H1 (cell line): ENCODE results near the gene COL20A1. TPM values are rescaled to one million over a fixed set of nuclear protein-coding genes. Genes with fewer than 3 reads are reported as not detected.

Experiments used
- CTCF ChIA-PET: fragments of 300-600 bp; sonication (Branson Sonifier 250); formaldehyde crosslinking; loops from one replicate; lab custom pipeline; 2021; ENCODE audit not compliant: partially characterized antibody; lab: Charles Lee
- POLR2A ChIA-PET: fragments of 300-600 bp; sonication (Branson Sonifier 250); formaldehyde crosslinking; loops from one replicate; lab custom pipeline; 2021; ENCODE audit warnings: inconsistent platforms; ENCODE audit not compliant: partially characterized antibody; lab: Charles Lee
- DNase-seq, 2 experiments: peaks; one replicate each; pipeline versions ENCODE4 v3.0.0 to v3.0.0-alpha.2; 2010 to 2022; ENCODE audit warnings: low spot score in 2 of 2, low read depth in 1 of 2, mixed read lengths in 1 of 2
- FAIRE-seq: peaks from 2 replicates; lab custom pipeline; 2011; peaks lifted over from hg19 to GRCh38; lab: Jason Lieb, UNC
- H2AFZ ChIP-seq: 2 replicates; pipeline ENCODE4 v1.8.1; 2012; ENCODE audit warnings: low read length, inconsistent platforms
- H2AK5ac ChIP-seq: 2 replicates; pipeline ENCODE4 v1.6.1; 2013; ENCODE audit warnings: low read depth, low read length
- H2BK120ac ChIP-seq: replicated peaks from 2 replicates; pipeline ENCODE3; 2013; ENCODE audit warnings: low read depth, low read length, inconsistent platforms
- H2BK12ac ChIP-seq: 2 replicates; pipeline ENCODE4 v1.6.1; 2013; ENCODE audit warnings: low read depth, low read length
- H2BK15ac ChIP-seq: 2 replicates; pipeline ENCODE4 v1.6.1; 2013; ENCODE audit warnings: low read length
- H2BK20ac ChIP-seq: 2 replicates; pipeline ENCODE4 v1.6.1; 2013; ENCODE audit warnings: low read length
- H2BK5ac ChIP-seq: 2 replicates; pipeline ENCODE4 v1.6.1; 2013; ENCODE audit warnings: low read depth, low read length
- H3K14ac ChIP-seq: 2 replicates; pipeline ENCODE4 v1.6.1; 2013; ENCODE audit warnings: inconsistent platforms; ENCODE audit not compliant: insufficient read length
- H3K18ac ChIP-seq: 2 replicates; pipeline ENCODE4 v1.6.1; 2013; ENCODE audit warnings: low read length; ENCODE audit errors: extremely low read depth
- H3K23ac ChIP-seq: 2 replicates; pipeline ENCODE4 v1.6.1; 2013; ENCODE audit warnings: inconsistent platforms; ENCODE audit not compliant: insufficient read length
- H3K23me2 ChIP-seq: 2 replicates; pipeline ENCODE4 v1.6.1; 2013; ENCODE audit warnings: low read depth, low read length
- H3K27ac ChIP-seq: 2 replicates; pipeline ENCODE4 v1.6.1; 2011; ENCODE audit warnings: low read depth, low read length, inconsistent platforms
- H3K27me3 ChIP-seq, 4 experiments: replicated peaks in 1 of 4; 1 replicate in 1 of 4; 2 replicates in 3 of 4; pipeline versions ENCODE4 v1.6.1 to v1.8.1; 2011 to 2013; ENCODE audit warnings: low read length in 3 of 4, mild to moderate bottlenecking in 3 of 4, inconsistent platforms in 2 of 4, mixed read lengths in 2 of 4, moderate library complexity in 1 of 4; ENCODE audit not compliant: control insufficient read depth in 3 of 4, insufficient read depth in 3 of 4; ENCODE audit errors: extremely low read depth in 1 of 4
- H3K36me3 ChIP-seq, 4 experiments: 2 replicates each; pipeline versions ENCODE4 v1.6.1 to v1.8.1; 2011 to 2013; ENCODE audit warnings: mild to moderate bottlenecking in 4 of 4, low read length in 3 of 4, moderate library complexity in 2 of 4, control low read depth in 1 of 4, inconsistent platforms in 1 of 4; ENCODE audit not compliant: insufficient read depth in 4 of 4, control insufficient read depth in 2 of 4
- H3K4ac ChIP-seq: replicated peaks from 2 replicates; pipeline ENCODE3; 2013; ENCODE audit warnings: low read length, low read depth, mixed read lengths, inconsistent platforms; ENCODE audit not compliant: insufficient read length
- H3K4me1 ChIP-seq, 4 experiments: replicated peaks in 1 of 4; 1 replicate in 1 of 4; 2 replicates in 3 of 4; pipeline versions ENCODE4 v1.6.1 to v1.8.1; 2011 to 2013; ENCODE audit warnings: low read length in 3 of 4, inconsistent platforms in 2 of 4, mixed read lengths in 1 of 4; ENCODE audit not compliant: insufficient read depth in 4 of 4, control insufficient read depth in 3 of 4
- H3K4me2 ChIP-seq, 2 experiments: 2 replicates each; pipeline versions ENCODE4 v1.6.1 to v1.8.1; 2011 to 2013; ENCODE audit warnings: low read depth in 2 of 2, low read length in 2 of 2, control low read depth in 1 of 2, inconsistent platforms in 1 of 2, mild to moderate bottlenecking in 1 of 2; ENCODE audit not compliant: insufficient read depth in 1 of 2
- H3K4me3 ChIP-seq, 4 experiments: fragments of 200-600, 300-600 bp in 1 of 4; sonication (generic), shearing (Covaris generic), sonication (Bioruptor Twin) in 1 of 4; 2 replicates each; pipeline versions ENCODE4 v1.5.1 to v1.8.1; 2011 to 2016; ENCODE audit warnings: low read length in 4 of 4, low read depth in 3 of 4, control low read depth in 2 of 4, inconsistent platforms in 2 of 4, mild to moderate bottlenecking in 2 of 4, mixed read lengths in 1 of 4, moderate library complexity in 1 of 4; ENCODE audit not compliant: insufficient read depth in 2 of 4; ENCODE audit errors: extremely low read depth in 1 of 4
- H3K56ac ChIP-seq: replicated peaks from 2 replicates; pipeline ENCODE3; 2013; ENCODE audit warnings: low read depth, mild to moderate bottlenecking, mixed read lengths, low read length, inconsistent platforms; ENCODE audit not compliant: insufficient read length
- H3K79me1 ChIP-seq: 2 replicates; pipeline ENCODE4 v1.6.1; 2013; ENCODE audit warnings: low read depth, low read length, control low read depth
- H3K79me2 ChIP-seq, 2 experiments: 2 replicates each; pipeline versions ENCODE4 v1.6.1 to v1.8.1; 2012 to 2013; ENCODE audit warnings: low read length in 2 of 2, mild to moderate bottlenecking in 2 of 2, inconsistent platforms in 1 of 2; ENCODE audit not compliant: insufficient read depth in 2 of 2, control insufficient read depth in 1 of 2
- H3K9ac ChIP-seq, 4 experiments: replicated peaks in 1 of 4; 1 replicate in 1 of 4; 2 replicates in 3 of 4; pipeline versions ENCODE4 v1.6.1 to v1.8.1; 2011 to 2013; ENCODE audit warnings: low read depth in 3 of 4, low read length in 3 of 4, control low read depth in 2 of 4, mild to moderate bottlenecking in 2 of 4, moderate library complexity in 2 of 4, inconsistent platforms in 1 of 4; ENCODE audit errors: extremely low read depth in 1 of 4
- H3K9me3 ChIP-seq, 2 experiments: 2 replicates each; pipeline versions ENCODE4 v1.6.1 to v1.8.1; 2012 to 2013; ENCODE audit warnings: mild to moderate bottlenecking in 2 of 2, moderate library complexity in 2 of 2, control low read depth in 1 of 2, inconsistent platforms in 1 of 2, low read depth in 1 of 2, low read length in 1 of 2, mixed read lengths in 1 of 2; ENCODE audit not compliant: insufficient read depth in 2 of 2
- H4K20me1 ChIP-seq, 2 experiments: replicated peaks in 1 of 2; 2 replicates each; pipeline versions ENCODE3 to v1.8.1; 2011 to 2013; ENCODE audit warnings: inconsistent platforms in 2 of 2, low read length in 2 of 2, mild to moderate bottlenecking in 1 of 2; ENCODE audit not compliant: insufficient read depth in 2 of 2, control insufficient read depth in 1 of 2
- H4K5ac ChIP-seq: 2 replicates; pipeline ENCODE4 v1.6.1; 2013; ENCODE audit warnings: low read length, low read depth, mixed read lengths, inconsistent platforms; ENCODE audit not compliant: insufficient read length
- H4K8ac ChIP-seq: 2 replicates; pipeline ENCODE4 v1.8.0; 2013; ENCODE audit warnings: mild to moderate bottlenecking, moderate library complexity, low read length, inconsistent platforms; ENCODE audit not compliant: insufficient read depth; ENCODE audit errors: extremely low read depth
- H4K91ac ChIP-seq: replicated peaks from 2 replicates; pipeline ENCODE3; 2013; ENCODE audit warnings: low read length, mixed read lengths, inconsistent platforms; ENCODE audit not compliant: insufficient read length
- BACH1 ChIP-seq: IDR thresholded peaks from 2 replicates; pipeline ENCODE4 v1.6.1; 2012; ENCODE audit warnings: low read length, improper control_type of control experiment
- CBX8 ChIP-seq: fragments of 300-800, 300-1000 bp; sonication (generic); IDR thresholded peaks from 2 replicates; pipeline ENCODE4 v1.7.1; 2016; ENCODE audit warnings: low read depth, low read length, borderline replicate concordance
- EP300 ChIP-seq, 2 experiments: IDR thresholded peaks; 1 replicate in 1 of 2; 2 replicates in 1 of 2; pipeline ENCODE4 v1.6.1; 2011 to 2012; ENCODE audit warnings: low read depth in 2 of 2, low read length in 2 of 2, mild to moderate bottlenecking in 2 of 2, borderline replicate concordance in 1 of 2, inconsistent platforms in 1 of 2, moderate library complexity in 1 of 2
- EZH2 ChIP-seq: fragments of 200-600 bp; sonication (generic); IDR thresholded peaks from 2 replicates; pipeline ENCODE4 v1.7.1; 2012; ENCODE audit warnings: low read depth, mild to moderate bottlenecking, moderate library complexity, low read length, inconsistent platforms; ENCODE audit not compliant: severe bottlenecking
- POLR2AphosphoS5 ChIP-seq: IDR thresholded peaks from 2 replicates; pipeline ENCODE4 v1.6.1; 2011; ENCODE audit warnings: low read depth, low read length
- RXRA ChIP-seq: IDR thresholded peaks from 2 replicates; pipeline ENCODE4 v1.6.1; 2011; ENCODE audit warnings: low read depth, mild to moderate bottlenecking, low read length, moderate library complexity; ENCODE audit not compliant: insufficient read depth
- SIN3A ChIP-seq, 2 experiments: IDR thresholded peaks in 1 of 2; conservative IDR thresholded peaks in 1 of 2; 2 replicates each; pipeline ENCODE4 v1.6.1; 2011 to 2012; ENCODE audit warnings: low read length in 2 of 2, improper control_type of control experiment in 1 of 2, low read depth in 1 of 2, mild to moderate bottlenecking in 1 of 2
- SUZ12 ChIP-seq: fragments of 200-600 bp; sonication (generic); IDR thresholded peaks from 2 replicates; pipeline ENCODE4 v1.6.1; 2012; ENCODE audit warnings: mild to moderate bottlenecking, inconsistent platforms, low read length, moderate library complexity, mixed read lengths
- ZNF274 ChIP-seq: IDR thresholded peaks from 2 replicates; pipeline ENCODE4 v1.7.0; 2012; ENCODE audit warnings: low read length, borderline replicate concordance; ENCODE audit errors: extremely low read depth
- WGBS, 2 experiments: shearing (Covaris generic) in 1 of 2; methylation state at CpG; one replicate each; pipeline versions ENCODE4 v1.1.6 to v1.1.7; 2013 to 2015; ENCODE audit warnings: low lambda C conversion rate in 2 of 2, mixed read lengths in 2 of 2, inconsistent platforms in 1 of 2, low coverage in 1 of 2, missing lambda C conversion rate in 1 of 2; ENCODE audit not compliant: insufficient replicate concordance in 2 of 2, insufficient coverage in 1 of 2, insufficient read length in 1 of 2; ENCODE audit errors: extremely low coverage in 1 of 2, missing lambda C conversion rate in 1 of 2; 5-methylcytosine and 5-hydroxymethylcytosine counted together
- polyA plus RNA-seq, 7 experiments: library from polyadenylated mRNA; depleted of rRNA in 3 of 7; stranded (reverse) in 5 of 7; unstranded in 2 of 7; fragments of >200 nt in 5 of 7; fragments of 200-250 nt in 2 of 7; gene quantifications; 1 replicate in 5 of 7; 2 replicates in 1 of 7; 4 replicates in 1 of 7; pipeline versions ENCODE4 v1.2.1 to v1.2.3, GENCODE V29; 2011 to 2013; ENCODE audit warnings: missing spikeins in 2 of 7, mixed read lengths in 2 of 7
- total RNA-seq: library from RNA; stranded (reverse); fragmentation: NEBNext Ultra II Directional; extraction: Animal tissue kit (Norgen Biotek cat#: 25700); gene quantifications from 2 replicates; pipeline ENCODE4 v1.2.1, GENCODE V29; 2021

COL20A1 gene
- total and polyA plus RNA-seq, 2 of the 8 experiments (the other 6 are each of a cell fraction or from before 2014, with no cell fraction given), result 0.19 to 0.21 TPM

DNA sequence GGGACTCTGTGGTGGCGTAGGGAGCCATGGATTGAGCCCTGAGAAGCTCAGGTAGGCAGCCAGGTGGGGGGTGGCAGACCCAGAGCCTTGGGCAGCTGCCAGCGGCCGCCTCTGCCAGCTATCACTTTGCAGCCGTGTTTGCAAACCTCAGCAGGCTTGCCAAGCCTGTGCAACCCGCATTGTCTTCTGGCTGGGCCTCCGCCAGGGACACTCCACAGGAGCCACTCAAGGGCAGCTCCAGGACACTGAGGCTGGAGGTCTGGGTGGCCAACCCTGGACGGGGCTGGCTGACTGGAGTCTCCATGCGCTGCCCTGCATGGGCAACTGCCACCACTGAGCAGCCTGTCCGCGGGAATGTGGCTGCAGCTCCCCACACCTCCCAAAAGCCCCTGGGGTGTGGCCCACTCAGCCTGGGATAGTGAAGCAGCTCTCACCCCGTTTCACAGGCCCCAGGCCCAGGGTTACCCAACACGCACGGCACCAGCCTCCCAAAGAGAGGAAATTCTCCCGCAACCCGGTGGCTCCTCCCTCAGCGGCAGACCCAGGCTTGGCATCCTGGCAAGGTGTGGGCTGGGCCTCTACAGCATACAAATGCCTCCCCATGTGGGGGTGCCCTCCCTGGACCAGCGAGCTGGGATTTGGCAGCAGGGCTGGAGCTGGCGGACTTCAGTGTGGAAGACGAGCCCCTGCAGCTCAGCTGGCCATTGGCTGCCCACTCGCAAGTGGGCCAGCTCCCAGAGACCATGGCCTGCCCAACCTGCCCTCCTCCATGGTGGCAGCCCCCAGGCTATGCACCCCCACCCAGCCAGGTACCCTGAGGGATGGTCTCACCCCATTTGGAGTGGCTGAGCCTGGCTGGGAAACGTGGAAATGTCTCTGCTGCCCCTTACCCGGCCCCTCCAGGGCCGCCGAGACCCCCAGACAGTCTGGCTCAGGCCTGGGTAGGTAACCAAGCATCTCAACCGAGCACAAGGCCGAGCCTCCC lies 65.2 kb downstream of the COL20A1 start:
- ChIA-PET CTCF (interaction anchor here (1.0 to 8.1 kb wide), 7 partner anchors 14 to 137 kb away, joined by 3 to 85 read pairs (median 9); no protein-coding TSS in a partner anchor), POLR2A (interaction anchor here (0.7 kb wide), 1 partner anchor 38 kb away, joined by 3 read pairs; no protein-coding TSS in a partner anchor)
- H4K8ac ChIP-seq, result 0 out of 2 replicates have a peak overlapping the region, but pooled peaks have one; percentile 51
- no peaks in the 10 kb centered on the region for H3K36me3 ChIP-seq
- H2AFZ ChIP-seq, result no peak overlapping the region
- no peak overlapping the region for H3K4me3 ChIP-seq
- no peak overlapping the region for H3K27ac ChIP-seq
- no peak overlapping the region for H2BK12ac ChIP-seq
- no peak overlapping the region for H2BK5ac ChIP-seq
- H4K91ac ChIP-seq, result no peak overlapping the region
- H3K4me1 ChIP-seq, result peaks cover 0 to 21% (median 15%) of the 10 kb centered on the region in 4 experiments; a peak in 6 of 7 replicates
- H3K79me1 ChIP-seq, result no peaks in the 10 kb centered on the region
- no peak overlapping the region for H2AK5ac ChIP-seq
- no peak overlapping the region for H3K56ac ChIP-seq
- H3K23ac ChIP-seq, result no peak overlapping the region
- no peaks in the 10 kb centered on the region for H3K79me2 ChIP-seq
- no peak overlapping the region for H4K5ac ChIP-seq
- peaks cover 0 to 24% (median 15%) of the 10 kb centered on the region in 4 experiments; a peak in 6 of 7 replicates for H3K27me3 ChIP-seq
- no peak overlapping the region for H3K14ac ChIP-seq
- peaks cover 0 to 4% of the 10 kb centered on the region in 2 experiments for H4K20me1 ChIP-seq
- no peak overlapping the region for H3K18ac ChIP-seq
- H3K9ac ChIP-seq, result no peak overlapping the region
- FAIRE-seq (no peak), DNase-seq (no peak)
- H3K23me2 ChIP-seq, result peaks cover 10% of the 10 kb centered on the region; the same call in 1 of the 2 replicates
- no peak overlapping the region for H2BK20ac ChIP-seq
- no peak overlapping the region for H2BK120ac ChIP-seq
- WGBS, 2 experiments, result 91% methylated on average over 20 of the region's 26 CpGs; no CpG with 5 or more reads in 1 of the 2 experiments
- no peaks in the 10 kb centered on the region for H3K9me3 ChIP-seq
- no peak overlapping the region for H3K4ac ChIP-seq
- no peak overlapping the region for H3K4me2 ChIP-seq
- H2BK15ac ChIP-seq, result no peak overlapping the region
- TF ChIP-seq BACH1 (no peak), CBX8 (no peak), SUZ12 (no peak), RXRA (no peak), EP300 (IDR thresholded peaks at IDR 0.05; ENCODE audit: borderline replicate concordance in 1 of 2, low read depth in 2 of 2, low read length in 2 of 2) (no peak), ZNF274 (no peak), POLR2AphosphoS5 (no peak), EZH2 (no peak), SIN3A (conservative IDR thresholded peaks at IDR 0.05 in 1 of 2, IDR thresholded peaks at IDR 0.05 in 1 of 2; ENCODE audit: low read depth in 1 of 2, low read length in 2 of 2) (no peak)
